Measurements from ENCODE around the gene CLPTM1.
A peak's percentile ranks its signal among the peaks of the same experiment; 100 is the strongest.
"Not testable (repeated sequence)": the region's sequence is repeated elsewhere in the genome, so short reads cannot be mapped to it uniquely, and the experiment has no call there.

CLPTM1 gene

DNA sequence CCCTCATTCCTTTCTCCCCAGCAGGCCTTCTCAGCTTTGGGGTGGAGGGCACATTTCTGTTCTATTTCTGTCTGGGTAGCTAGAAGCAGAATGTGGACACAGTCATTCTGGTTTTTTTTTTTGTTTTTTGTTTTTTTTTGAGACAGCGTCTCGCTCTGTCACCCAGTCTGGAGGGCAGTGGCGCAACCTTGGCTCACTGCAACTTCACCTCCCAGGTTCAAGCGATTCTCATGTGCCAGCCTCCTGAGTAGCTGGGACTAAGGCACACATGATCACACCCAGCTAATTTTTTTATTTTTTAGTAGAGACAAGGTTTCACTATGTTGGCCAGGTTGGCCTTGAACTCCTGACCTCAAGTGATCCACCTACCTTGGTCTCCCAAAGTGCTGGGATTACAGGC is 20.3 kb downstream of the CLPTM1 start:
- no peak for DNase-seq

- no peak for DNase-seq
Measured at GRCh38 chr19:44984005-44984404, 28.8 kb downstream of the CLPTM1 start.

GRCh38 chr19:44985445-44985844 is 30.3 kb downstream of the CLPTM1 start:
- DNase-seq = no peak

GRCh38 chr19:44986389-44986788 is 31.2 kb downstream of the CLPTM1 start:
- DNase-seq = no peak

- DNase-seq = peak in 1 of 2 donors; percentile 26
Measured at GRCh38 chr19:44987148-44987675, 32.0 kb downstream of the CLPTM1 start.

GRCh38 chr19:44988273-44988672 is 33.1 kb downstream of the CLPTM1 start:
- no peak for DNase-seq

DNA sequence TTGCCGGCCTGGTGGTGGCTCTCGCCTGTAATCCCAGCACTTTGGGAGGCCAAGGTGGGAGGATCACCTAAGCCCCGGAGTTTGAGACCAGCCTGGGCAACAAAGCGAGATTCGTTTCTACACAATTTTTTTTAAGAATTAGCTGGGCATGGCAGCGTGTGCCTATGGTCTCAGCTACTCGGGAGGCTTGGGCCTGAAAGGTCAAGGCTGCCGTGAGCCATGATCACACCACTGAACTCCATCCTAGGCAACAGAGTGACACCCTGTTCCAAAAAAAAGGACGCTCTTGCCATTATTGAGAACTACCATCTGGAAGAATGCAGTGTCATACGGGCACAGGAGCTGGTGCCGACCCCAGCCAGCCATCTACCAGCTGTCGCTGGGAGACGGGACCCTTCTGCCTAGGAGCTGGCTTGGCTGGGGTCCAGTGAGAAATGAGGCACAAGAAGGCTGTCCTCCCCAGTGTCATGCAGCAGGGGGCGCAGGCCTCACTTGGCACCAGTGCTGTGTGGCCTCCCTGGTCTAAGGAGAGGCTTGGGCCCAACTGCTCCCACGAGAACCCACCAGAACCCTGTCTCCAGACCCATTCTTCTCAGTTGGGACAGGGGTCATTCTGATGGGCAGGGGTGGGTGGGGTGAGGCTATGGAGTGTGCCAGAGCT is 33.8 kb downstream of the CLPTM1 start:
- DNase-seq = peak; percentile 35 to 62

DNA sequence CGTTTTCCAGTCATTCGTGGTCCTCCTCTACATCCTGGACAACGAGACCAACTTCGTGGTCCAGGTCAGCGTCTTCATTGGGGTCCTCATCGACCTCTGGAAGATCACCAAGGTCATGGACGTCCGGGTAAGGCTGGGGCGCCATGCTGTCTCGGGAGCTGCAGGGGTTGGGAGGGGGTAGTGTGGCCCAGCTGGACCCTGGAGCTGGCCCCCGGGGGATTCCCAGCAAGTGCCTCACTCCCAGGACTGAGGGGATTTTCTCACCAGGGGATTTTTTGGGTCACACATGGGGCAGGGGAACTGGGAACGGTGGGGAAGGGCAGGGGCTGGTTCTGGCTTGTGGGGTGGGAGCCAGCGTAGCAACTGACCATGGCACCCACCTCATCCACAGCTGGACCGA is 35.3 kb downstream of the CLPTM1 start:
- no peak for DNase-seq

- no peak for DNase-seq
Measured at GRCh38 chr19:44990966-44991365, 35.8 kb downstream of the CLPTM1 start.

DNA sequence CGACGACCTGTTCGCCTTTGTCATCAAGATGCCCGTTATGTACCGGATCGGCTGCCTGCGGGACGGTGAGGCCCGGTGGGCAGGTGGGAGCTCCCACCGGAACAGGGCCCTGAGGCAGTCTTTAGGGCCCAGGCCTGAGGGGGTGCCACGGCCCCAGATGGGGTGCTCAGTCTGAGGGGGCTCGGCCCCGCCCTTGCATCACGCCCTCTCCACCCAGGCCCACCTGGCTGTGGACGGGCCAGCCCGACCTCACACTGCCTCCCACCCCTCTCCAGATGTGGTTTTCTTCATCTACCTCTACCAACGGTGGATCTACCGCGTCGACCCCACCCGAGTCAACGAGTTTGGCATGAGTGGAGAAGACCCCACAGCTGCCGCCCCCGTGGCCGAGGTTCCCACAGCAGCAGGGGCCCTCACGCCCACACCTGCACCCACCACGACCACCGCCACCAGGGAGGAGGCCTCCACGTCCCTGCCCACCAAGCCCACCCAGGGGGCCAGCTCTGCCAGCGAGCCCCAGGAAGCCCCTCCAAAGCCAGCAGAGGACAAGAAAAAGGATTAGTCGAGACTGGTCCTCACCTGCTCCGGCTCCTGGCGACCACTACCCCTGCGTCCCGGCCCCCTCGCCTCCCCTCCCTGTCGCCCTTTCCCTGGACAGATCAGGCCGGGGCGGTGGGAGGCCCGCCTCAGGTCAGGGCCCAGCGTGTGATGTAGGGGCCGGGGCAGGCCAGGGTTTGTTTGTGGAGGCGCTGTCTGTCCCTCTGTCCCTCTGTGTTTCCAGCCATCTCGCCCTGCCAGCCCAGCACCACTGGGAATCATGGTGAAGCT is 37.4 kb downstream of the CLPTM1 start:
- no peak for DNase-seq

GRCh38 chr19:44993526-44993925 is 38.3 kb downstream of the CLPTM1 start:
- DNase-seq = no peak

GRCh38 chr19:44993926-44994537 is 38.9 kb downstream of the CLPTM1 start:
- DNase-seq = no peak

- no peak for DNase-seq
Measured at GRCh38 chr19:44998025-44998424, 42.8 kb downstream of the CLPTM1 start.

DNA sequence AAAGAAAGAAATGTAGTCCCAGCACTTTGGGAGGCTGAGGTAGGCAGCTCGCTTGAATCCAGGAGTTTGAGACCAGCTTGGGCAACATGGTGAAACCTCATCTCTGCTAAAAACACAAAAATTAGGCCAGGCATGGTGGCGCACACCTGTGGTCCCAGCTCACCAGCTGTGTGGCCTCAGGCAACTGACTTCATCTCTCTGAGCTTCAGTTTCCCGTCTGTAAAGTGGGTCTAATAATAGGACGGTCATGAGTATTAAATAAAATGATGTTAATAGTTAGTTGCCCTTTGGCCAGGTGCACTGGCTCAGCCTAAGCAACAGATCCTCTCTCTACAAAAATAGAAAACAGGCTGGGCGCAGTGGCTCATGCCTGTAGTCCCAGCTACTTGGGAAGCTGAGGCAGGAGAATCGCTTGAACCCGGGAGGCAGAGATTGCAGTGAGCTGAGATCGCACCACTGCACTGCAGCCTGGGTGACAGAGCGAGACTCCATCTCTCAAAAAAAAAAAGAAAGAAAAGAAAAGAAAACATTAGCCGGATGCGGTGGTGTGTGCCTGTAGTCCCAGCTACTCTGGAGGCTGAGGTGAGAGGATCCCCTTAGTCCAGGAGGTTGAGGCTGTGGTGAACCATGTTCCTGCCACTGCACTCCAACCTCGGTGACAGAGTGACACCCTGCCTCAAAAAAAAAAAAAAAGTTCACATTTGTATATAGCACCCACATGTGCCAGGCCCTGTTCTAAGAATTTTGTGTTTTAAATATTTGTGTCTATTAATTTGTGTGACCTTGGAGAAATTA is 44.1 kb downstream of the CLPTM1 start:
- not testable (repeated sequence) for DNase-seq

DNA sequence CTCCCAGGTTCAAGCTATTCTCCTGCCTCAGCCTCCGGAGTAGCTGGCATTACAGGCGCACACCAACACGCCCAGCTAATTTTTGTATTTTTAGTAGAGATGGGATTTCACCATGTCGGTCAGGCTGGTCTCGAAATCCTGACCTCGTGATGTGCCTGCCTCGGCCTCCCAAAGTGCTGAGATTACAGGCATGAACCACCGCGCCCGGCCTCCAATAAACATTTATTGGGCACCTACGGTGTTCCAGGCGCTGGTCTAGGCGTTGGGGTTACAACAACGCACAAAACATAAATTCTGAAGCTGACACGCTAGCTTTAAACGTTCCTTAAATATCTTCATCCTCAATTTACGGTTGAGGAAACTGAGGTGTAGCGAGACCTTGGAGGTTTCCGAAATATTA is 45.5 kb downstream of the CLPTM1 start:
- not testable (repeated sequence) for DNase-seq

- peak; percentile 90 to 99 for DNase-seq
Measured at GRCh38 chr19:45001087-45001739, 46.0 kb downstream of the CLPTM1 start, which contains the start of gene RELB. Gene RELB, plus strand, starts transcription at chr19:45001464. Its CDS starts 116 bp downstream, at chr19:45001580.

DNA sequence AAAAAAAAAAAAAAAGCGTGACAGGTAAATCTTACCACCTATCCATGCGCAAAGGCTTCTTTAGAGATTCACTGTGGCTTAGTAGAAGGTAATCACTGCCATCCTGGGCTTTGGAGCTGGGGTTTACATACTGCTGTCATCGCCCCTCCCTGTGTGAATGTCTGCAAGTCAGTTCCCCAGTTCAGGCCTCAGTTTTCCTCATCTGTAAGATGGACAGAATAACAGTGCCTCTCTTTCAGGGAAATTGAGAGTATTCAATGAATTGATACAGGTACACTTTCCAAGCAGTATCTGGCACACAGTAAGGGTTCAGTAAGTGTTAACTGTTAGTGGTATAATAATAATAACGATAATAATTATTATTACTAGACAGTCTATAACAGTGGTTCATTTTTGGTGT is 48.3 kb downstream of the CLPTM1 start:
- no peak for DNase-seq

DNA sequence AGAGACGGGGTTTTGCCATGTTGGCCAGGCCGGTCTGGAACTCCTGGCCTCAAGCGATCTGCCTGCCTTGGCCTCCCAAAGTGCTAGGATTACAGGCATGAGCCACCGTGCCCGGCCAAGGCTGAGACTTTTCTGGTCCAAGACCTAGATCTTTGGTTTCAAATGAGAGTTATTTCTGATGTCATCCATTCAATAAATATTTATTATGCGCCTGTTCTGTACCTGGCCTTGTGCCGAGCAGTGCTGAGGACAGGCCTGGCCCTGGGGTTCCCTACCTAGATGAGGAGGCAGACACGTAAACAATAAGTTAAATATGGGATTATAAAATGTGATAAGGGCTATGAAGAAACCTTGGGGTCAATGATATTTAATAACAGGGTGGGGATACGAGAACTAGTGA is 50.6 kb downstream of the CLPTM1 start:
- DNase-seq = no peak

GRCh38 chr19:45008552-45008951 is 53.4 kb downstream of the CLPTM1 start:
- no peak for DNase-seq

DNA sequence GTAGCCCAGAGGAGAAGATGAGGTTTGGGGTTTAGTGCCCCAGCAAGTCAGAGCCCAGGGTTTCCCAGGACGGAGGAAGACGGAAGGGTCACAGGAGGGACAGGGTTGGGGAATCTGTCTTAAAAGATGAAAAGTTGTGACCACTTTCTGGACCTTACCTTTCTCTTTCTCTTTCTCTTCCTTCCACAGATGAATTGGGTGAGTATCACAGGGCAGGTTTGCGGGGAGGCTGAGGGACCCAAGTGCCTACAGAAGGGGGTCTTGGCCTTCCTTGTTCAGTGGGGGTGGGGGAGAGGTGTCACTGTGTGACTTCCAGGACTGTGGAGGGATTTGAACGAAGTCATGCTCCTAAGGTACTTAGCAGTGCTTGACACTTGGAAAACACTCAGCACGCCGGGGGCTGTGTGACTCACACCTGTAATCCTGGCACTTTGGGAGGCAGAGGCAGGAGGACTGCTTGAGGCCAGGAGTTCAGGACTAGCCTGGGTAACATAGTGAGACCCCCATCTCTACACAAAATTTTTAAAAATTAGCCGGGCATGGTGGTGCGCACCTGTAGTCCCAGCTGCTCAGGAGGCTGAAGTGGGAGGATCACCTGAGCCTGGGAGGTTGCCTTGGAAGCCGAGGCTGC is 54.6 kb downstream of the CLPTM1 start:
- no peak for DNase-seq

DNA sequence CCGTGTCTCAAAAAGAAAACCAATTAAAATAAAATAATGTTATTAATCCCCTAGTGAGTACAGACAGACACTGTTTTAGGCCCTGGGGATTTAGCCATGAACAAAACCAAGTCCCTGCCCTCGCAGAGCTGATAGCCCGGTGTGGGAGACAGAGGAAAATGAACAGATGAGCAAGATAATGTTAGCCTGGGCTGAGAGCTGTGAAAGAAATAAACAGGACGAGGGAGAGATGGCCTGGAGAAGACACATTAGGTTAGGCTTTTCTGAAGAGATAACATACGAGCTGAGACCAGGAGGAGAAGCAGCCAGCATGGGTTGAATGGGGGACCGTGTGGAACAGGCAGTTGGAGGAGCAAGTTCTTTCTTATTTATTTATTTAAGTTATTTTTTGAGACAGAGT is 55.1 kb downstream of the CLPTM1 start:
- no peak for DNase-seq

- no peak for DNase-seq
Measured at GRCh38 chr19:45011959-45012358, 56.8 kb downstream of the CLPTM1 start.

Measured in inflammatory macrophage treated with lipopolysaccharide for 1 hour (primary cell).